GM12864 (cell line): ENCODE measurements around the gene ZC3H18.

Experiments
- DNase-seq: peaks from one replicate; pipeline ENCODE4 v3.0.0-alpha.2; 2011; ENCODE audit warnings: low read depth
- H3K4me3 ChIP-seq: 2 replicates; pipeline ENCODE4 v1.5.1; 2011; ENCODE audit warnings: mild to moderate bottlenecking, low read depth, low read length, control low read depth
- TF ChIP-seq, protein P1 (sequence below): IDR thresholded peaks from 2 replicates; pipeline ENCODE4 v1.5.1; 2011; ENCODE audit warnings: low read depth, mild to moderate bottlenecking, moderate library complexity, low read length, control low read depth, inconsistent platforms; ENCODE audit errors: missing control alignments

ZC3H18 gene

DNA sequence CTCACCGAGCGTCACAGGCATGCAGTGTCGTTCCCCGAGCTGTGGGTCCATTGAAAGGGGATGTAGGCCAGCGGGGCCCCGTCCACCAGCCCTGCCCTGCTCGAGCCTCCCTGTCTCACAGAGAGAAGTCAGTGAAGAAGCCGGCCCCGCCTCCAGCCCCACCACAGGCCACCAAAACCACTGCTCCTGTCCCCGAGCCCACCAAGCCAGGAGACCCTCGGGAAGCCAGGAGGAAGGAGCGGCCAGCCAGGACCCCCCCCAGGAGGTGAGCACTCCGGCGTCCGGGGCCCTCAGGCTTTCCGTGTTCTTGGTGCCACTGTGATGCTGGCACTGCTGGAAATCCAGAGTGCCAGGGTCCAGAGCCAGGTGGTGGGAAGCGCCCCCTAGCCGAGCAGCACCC, 54.3 kb downstream of the ZC3H18 start:
- TF ChIP-seq, protein P1, sequence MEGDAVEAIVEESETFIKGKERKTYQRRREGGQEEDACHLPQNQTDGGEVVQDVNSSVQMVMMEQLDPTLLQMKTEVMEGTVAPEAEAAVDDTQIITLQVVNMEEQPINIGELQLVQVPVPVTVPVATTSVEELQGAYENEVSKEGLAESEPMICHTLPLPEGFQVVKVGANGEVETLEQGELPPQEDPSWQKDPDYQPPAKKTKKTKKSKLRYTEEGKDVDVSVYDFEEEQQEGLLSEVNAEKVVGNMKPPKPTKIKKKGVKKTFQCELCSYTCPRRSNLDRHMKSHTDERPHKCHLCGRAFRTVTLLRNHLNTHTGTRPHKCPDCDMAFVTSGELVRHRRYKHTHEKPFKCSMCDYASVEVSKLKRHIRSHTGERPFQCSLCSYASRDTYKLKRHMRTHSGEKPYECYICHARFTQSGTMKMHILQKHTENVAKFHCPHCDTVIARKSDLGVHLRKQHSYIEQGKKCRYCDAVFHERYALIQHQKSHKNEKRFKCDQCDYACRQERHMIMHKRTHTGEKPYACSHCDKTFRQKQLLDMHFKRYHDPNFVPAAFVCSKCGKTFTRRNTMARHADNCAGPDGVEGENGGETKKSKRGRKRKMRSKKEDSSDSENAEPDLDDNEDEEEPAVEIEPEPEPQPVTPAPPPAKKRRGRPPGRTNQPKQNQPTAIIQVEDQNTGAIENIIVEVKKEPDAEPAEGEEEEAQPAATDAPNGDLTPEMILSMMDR, result no peak
- H3K4me3 ChIP-seq, result no peak overlapping the region
- no peak for DNase-seq

DNA sequence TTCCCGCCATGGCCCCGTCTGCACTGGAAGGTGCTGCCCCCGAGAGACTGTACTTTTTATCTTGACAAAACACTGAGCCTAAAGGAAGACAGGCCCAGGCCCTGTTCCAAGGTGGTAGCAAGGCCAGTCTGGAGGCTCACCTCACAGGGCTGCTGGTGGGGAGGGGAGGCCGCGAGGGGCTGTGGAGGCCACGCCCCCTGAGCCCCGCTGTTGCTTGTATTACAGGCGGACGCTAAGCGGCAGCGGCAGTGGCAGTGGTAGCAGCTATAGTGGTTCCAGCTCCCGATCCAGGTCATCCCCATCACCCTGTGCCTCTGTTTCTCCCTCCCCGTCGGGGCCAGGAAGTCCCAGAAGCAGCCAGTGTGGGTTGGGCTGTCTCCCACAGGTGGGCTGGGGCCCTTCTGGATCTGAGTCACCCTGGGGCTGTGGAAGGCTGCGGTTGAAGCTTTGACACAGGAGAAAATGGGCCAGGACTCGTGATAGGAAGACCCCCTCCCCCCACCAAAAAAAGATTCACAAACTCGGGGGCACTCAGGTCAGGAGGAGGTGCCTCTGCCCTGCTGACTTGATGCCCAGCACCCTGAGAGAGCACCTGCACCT, 54.9 kb downstream of the ZC3H18 start:
- DNase-seq, result no peak
- TF ChIP-seq, protein P1, result no peak
- H3K4me3 ChIP-seq, result no peak overlapping the region

DNA sequence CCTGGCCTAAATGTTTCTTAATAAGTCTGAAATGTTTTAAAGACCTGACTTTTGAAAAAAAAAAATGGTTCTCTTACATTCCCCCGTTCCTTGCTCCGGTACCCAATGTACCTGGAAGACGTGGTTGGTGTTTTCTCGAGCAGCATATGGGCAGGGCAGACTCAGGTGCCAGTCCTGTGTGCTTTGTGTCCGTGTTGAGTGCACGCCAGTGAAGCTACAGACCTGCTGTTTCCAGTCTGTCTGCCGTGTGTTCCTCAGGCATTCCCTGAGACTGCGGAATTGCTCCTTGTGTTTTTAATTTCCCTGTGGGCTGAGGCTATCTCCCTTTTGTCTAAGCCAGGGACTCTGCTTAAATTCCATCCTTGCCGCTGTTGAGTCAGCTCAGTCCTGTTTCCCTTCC, 56.4 kb downstream of the ZC3H18 start:
- DNase-seq, result no peak
- H3K4me3 ChIP-seq, result no peak overlapping the region
- TF ChIP-seq, protein P1, result no peak

DNA sequence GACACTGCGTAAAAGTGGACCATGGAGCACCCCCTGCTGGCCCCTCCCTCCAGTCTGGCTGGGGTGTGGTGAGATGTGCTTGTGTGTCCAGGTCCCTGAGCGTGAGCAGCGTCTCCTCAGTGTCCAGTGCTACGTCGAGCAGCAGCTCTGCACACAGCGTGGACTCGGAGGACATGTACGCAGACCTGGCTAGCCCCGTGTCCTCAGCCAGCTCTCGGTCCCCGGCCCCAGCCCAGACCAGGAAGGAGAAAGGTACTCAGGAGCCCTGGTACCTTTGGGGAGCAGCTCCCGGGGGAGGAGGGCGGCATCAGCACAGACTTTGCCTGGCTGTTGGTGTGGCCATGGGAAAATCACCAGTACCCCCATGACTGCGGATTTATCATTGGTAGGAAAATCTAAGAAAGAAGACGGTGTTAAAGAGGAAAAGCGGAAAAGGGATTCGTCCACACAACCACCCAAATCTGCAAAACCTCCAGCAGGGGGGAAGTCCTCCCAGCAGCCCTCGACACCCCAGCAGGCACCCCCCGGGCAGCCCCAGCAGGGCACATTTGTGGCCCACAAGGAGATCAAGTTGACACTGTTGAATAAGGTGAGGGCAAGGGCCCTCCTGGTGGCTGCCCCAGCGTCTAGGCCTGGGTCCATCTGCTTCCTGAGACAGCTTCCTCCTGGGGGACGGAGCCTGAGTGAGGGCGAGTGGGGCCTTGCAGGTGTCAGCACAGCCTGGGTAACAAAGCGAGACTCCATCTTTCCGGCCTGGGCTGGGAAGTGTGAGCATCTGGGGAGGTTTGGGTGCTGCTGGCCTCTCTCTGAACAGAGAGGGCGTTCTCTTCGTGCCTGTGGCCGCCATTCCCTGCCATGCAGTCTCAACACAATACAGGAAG, 57.6 kb downstream of the ZC3H18 start:
- DNase-seq, result no peak
- TF ChIP-seq, protein P1, result no peak
- no peak overlapping the region for H3K4me3 ChIP-seq

DNA sequence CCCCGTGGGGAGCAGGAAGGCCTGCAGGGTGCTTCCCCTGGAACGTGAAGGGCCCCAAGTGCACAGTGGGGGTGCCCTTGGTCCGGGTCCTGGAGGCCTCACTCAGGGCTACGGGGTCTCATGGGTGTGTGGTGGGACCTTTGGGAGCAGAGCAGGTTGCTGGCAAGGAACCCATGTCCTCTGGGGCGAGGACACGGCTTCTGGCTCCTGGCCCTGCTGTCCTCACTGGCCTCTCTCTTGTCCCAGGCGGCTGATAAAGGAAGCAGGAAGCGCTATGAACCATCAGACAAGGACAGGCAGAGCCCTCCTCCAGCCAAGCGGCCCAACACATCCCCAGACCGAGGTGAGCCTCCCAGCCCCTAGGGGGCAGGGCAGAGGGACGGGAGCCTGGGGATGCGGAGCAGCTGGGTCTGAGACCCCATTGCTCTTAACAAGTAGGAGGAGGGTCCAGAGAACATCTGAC, 58.3 kb downstream of the ZC3H18 start:
- TF ChIP-seq, protein P1, result peak; percentile 39
- no peak for DNase-seq

DNA sequence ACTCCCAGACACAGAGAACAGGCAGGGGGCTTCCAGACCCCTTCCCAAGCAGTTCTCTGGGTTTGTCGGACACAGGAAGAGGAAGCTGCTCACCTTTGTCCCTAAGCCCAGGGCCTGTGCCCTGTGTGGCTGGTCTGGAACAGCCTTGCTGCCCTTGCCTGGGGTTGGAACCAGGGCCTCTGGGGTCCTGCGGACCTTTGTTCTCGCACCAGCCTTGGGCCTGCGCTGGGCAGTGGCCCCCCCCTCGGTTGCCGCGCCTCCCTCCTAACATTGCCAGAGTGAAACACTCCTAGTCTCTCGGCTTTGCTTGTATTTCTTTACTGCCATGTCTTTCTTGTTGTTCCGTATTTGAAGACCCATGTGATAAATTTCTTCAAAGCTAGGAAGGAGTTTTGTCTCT, 59.6 kb downstream of the ZC3H18 start:
- TF ChIP-seq, protein P1, result no peak
- no peak overlapping the region for H3K4me3 ChIP-seq
- no peak for DNase-seq

More for the DNA sequence above, 58.3 kb downstream of the ZC3H18 start:
- H3K4me3 ChIP-seq, result no peak overlapping the region
